ENCODE results near the gene RHOXF2.
"Not testable (repeated sequence)": the region's sequence is repeated elsewhere in the genome, so short reads cannot be mapped to it uniquely, and the experiment has no call there.

Gene RHOXF2

DNA sequence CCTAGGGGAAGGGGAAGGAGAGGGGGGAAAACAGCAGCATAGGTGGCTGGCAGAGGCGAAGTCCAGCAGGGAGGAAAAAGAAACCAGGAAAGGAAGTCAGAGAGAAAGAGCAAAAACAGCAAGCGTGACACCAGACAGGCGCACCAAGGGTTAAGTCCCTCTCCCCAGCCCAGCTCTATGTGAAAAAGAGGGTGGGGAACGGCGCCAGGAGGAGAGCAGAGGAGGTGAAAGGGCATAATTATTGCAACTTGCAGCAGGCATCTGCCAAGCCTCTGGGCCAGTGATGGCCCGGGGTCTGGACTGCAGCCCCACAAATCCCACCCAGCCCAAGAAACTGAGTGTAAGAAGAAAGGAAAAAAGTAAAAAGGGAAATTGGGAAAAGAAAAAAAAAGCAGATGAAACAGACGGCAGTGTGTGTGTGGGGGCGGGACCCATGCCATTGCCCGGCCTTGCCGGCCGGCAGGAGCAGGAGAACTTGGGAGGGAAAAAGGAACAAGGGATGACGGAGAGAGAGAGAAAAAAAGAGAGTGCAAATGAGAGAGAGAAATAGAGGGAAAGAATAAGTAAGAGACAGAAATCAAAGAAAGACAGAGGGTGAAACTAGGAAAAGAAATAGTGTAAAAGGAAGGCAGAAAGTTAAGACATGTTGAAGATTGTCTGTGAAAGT, 14.1 kb upstream of the RHOXF2 start:
- H3K27me3 ChIP-seq (ENCODE audit: insufficient read depth, low read length): no peaks in the 10 kb centered on the region
- no peak for TF ChIP-seq CTCF (IDR thresholded peaks at IDR 0.05; ENCODE audit: low read length)
- TF ChIP-seq EZH2 (IDR thresholded peaks at IDR 0.05; ENCODE audit: borderline replicate concordance, low read length): no peak
- no peaks in the 10 kb centered on the region for H3F3A ChIP-seq (ENCODE audit: insufficient read depth, low read length)
- H3K9me3 ChIP-seq (ENCODE audit: low read length): no peaks in the 10 kb centered on the region
- H3K9me2 ChIP-seq (ENCODE audit: low read depth, low read length): no peaks in the 10 kb centered on the region
- no peak overlapping the region for H3K4me2 ChIP-seq (ENCODE audit: low read length)
- H3K27ac ChIP-seq (ENCODE audit: low read depth, low read length, poor library complexity, severe bottlenecking): no peak overlapping the region
- H3K36me3 ChIP-seq (ENCODE audit: insufficient read depth, low read length): no peaks in the 10 kb centered on the region
- H3K9ac ChIP-seq (ENCODE audit: low read length): no peak overlapping the region
- no peaks in the 10 kb centered on the region for H4K20me1 ChIP-seq (ENCODE audit: insufficient read depth, low read length)
- no peak overlapping the region for H3K4me3 ChIP-seq (ENCODE audit: low read depth, low read length, poor library complexity, severe bottlenecking)
- H3K79me2 ChIP-seq (ENCODE audit: insufficient read depth, low read length): no peaks in the 10 kb centered on the region
- no peaks in the 10 kb centered on the region for H3K4me1 ChIP-seq (ENCODE audit: insufficient read depth, low read length, severe bottlenecking)
- no peak overlapping the region for H2AFZ ChIP-seq (ENCODE audit: low read length)

- Histone ChIP-seq H3K4me3 (ENCODE audit: low read depth, low read length, poor library complexity, severe bottlenecking) (no peak overlapping the region), H3K27ac (ENCODE audit: low read depth, low read length, poor library complexity, severe bottlenecking) (no peak overlapping the region), H3K4me2 (ENCODE audit: low read length) (no peak overlapping the region), H3K36me3 (ENCODE audit: insufficient read depth, low read length) (no peaks in the 10 kb centered on the region), H3K27me3 (ENCODE audit: insufficient read depth, low read length) (no peaks in the 10 kb centered on the region), H2AFZ (ENCODE audit: low read length) (no peak overlapping the region), H3K4me1 (ENCODE audit: insufficient read depth, low read length, severe bottlenecking) (no peaks in the 10 kb centered on the region), H3K79me2 (ENCODE audit: insufficient read depth, low read length) (no peaks in the 10 kb centered on the region), H3F3A (ENCODE audit: insufficient read depth, low read length) (no peaks in the 10 kb centered on the region), H3K9ac (ENCODE audit: low read length) (no peak overlapping the region), H3K9me3 (ENCODE audit: low read length) (no peaks in the 10 kb centered on the region), H3K9me2 (ENCODE audit: low read depth, low read length) (no peaks in the 10 kb centered on the region), H4K20me1 (ENCODE audit: insufficient read depth, low read length) (no peaks in the 10 kb centered on the region)
- no peak for TF ChIP-seq CTCF (IDR thresholded peaks at IDR 0.05; ENCODE audit: low read length)
- no peak for TF ChIP-seq EZH2 (IDR thresholded peaks at IDR 0.05; ENCODE audit: borderline replicate concordance, low read length)
Measured at GRCh38 chrX:120145295-120145925, 13.0 kb upstream of the RHOXF2 start.

DNA sequence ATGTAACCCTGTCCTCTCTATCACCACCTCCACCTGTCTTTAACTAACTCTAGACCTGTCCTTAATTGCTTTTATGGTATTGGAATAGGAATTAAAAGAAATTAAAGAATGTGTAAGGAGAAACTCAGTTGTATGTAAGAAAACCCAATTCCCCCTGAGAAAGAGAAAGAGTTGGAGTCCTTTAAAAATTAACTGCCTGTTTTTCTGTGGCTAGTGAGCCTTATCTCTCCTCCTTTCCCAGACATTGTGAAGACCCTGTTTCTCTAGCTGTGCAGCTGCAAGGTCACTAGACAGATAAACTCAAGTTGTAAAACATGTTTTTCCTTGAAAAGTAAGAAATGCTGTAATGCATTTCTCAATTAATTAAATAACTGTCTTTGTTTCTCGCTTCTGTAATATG, 12.1 kb upstream of the RHOXF2 start:
- not testable (repeated sequence) for H3K9ac ChIP-seq (ENCODE audit: low read length); H3K9me2 ChIP-seq (ENCODE audit: low read depth, low read length); H3K4me3 ChIP-seq (ENCODE audit: low read depth, low read length, poor library complexity, severe bottlenecking); H3K9me3 ChIP-seq (ENCODE audit: low read length); H2AFZ ChIP-seq (ENCODE audit: low read length); H3K4me2 ChIP-seq (ENCODE audit: low read length); H3K36me3 ChIP-seq (ENCODE audit: insufficient read depth, low read length); H3K79me2 ChIP-seq (ENCODE audit: insufficient read depth, low read length); H3K27ac ChIP-seq (ENCODE audit: low read depth, low read length, poor library complexity, severe bottlenecking); H3K27me3 ChIP-seq (ENCODE audit: insufficient read depth, low read length); H4K20me1 ChIP-seq (ENCODE audit: insufficient read depth, low read length); H3F3A ChIP-seq (ENCODE audit: insufficient read depth, low read length); H3K4me1 ChIP-seq (ENCODE audit: insufficient read depth, low read length, severe bottlenecking)

DNA sequence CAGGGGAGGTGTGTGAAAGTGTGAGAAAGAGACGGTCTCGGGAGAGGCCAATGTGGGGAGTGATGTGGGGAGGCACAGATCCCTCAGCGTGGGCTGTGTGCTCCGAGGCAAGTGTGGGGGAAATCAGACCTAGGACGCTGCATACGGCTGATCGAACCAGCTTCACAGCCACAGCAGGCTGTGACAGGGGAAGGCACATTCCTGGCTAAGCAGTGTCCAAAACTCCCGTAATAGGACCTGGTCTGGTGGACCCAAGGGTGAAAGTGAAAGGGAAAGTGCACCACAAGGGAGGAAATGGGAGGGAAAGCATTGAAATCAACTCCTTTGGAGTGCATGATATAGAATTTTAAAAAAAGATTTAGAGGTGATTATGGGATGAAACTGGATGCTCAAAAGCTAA, 10.9 kb upstream of the RHOXF2 start:
- TF ChIP-seq CTCF (IDR thresholded peaks at IDR 0.05; ENCODE audit: low read length): no peak
- TF ChIP-seq EZH2 (IDR thresholded peaks at IDR 0.05; ENCODE audit: borderline replicate concordance, low read length): no peak
- Histone ChIP-seq H3K27ac (ENCODE audit: low read depth, low read length, poor library complexity, severe bottlenecking) (no peak overlapping the region), H4K20me1 (ENCODE audit: insufficient read depth, low read length) (no peaks in the 10 kb centered on the region), H3K9ac (ENCODE audit: low read length) (no peak overlapping the region), H3K79me2 (ENCODE audit: insufficient read depth, low read length) (no peaks in the 10 kb centered on the region), H3K4me3 (ENCODE audit: low read depth, low read length, poor library complexity, severe bottlenecking) (no peak overlapping the region), H2AFZ (ENCODE audit: low read length) (no peak overlapping the region), H3K36me3 (ENCODE audit: insufficient read depth, low read length) (no peaks in the 10 kb centered on the region), H3K27me3 (ENCODE audit: insufficient read depth, low read length) (no peaks in the 10 kb centered on the region), H3K4me1 (ENCODE audit: insufficient read depth, low read length, severe bottlenecking) (no peaks in the 10 kb centered on the region), H3K4me2 (ENCODE audit: low read length) (no peak overlapping the region), H3K9me2 (ENCODE audit: low read depth, low read length) (no peaks in the 10 kb centered on the region), H3F3A (ENCODE audit: insufficient read depth, low read length) (no peaks in the 10 kb centered on the region), H3K9me3 (ENCODE audit: low read length) (no peaks in the 10 kb centered on the region)

DNA sequence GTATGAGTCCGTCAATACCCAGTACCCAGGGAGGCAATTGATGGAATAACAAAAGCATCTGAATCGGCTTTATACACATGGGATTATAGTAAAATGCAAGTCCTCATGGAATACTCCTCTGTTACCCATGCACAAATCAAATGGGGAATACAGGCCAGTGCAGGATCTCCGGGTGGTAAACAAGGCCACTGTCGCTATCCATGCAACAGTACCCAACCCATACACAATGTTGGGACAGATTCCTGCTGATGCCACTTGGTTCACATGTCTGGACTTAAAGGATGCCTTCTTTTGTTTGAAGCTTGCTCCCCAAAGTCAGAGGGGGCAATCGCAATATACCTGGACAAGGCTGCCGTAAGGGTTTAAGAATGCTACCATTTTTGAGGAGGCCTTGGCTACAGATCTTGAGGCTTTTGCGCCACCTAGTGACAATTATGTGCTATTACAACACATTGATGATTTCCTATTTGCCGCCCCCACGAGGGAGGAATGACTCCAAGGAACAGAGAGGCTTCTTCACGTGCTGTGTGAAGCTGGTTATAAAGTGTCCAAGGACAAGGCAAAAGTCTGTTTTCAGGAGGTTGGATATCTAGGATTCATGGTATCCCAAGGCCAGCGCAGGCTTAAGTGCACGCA, 8.2 kb upstream of the RHOXF2 start:
- H3K9ac ChIP-seq (ENCODE audit: low read length); H4K20me1 ChIP-seq (ENCODE audit: insufficient read depth, low read length); H3K79me2 ChIP-seq (ENCODE audit: insufficient read depth, low read length); H3K9me2 ChIP-seq (ENCODE audit: low read depth, low read length); H3K4me3 ChIP-seq (ENCODE audit: low read depth, low read length, poor library complexity, severe bottlenecking); H3K4me2 ChIP-seq (ENCODE audit: low read length); H3K27ac ChIP-seq (ENCODE audit: low read depth, low read length, poor library complexity, severe bottlenecking); H2AFZ ChIP-seq (ENCODE audit: low read length); H3K4me1 ChIP-seq (ENCODE audit: insufficient read depth, low read length, severe bottlenecking); H3K27me3 ChIP-seq (ENCODE audit: insufficient read depth, low read length); H3K36me3 ChIP-seq (ENCODE audit: insufficient read depth, low read length); H3K9me3 ChIP-seq (ENCODE audit: low read length); H3F3A ChIP-seq (ENCODE audit: insufficient read depth, low read length): not testable (repeated sequence)

Measured in OCI-LY1 (cell line).